Right atrium auricular region (tissue), 2 donors: ENCODE data around the gene MRPL55. TPM values are rescaled to one million over a fixed set of nuclear protein-coding genes. Genes with fewer than 3 reads are reported as not detected.

Source experiments
- DNase-seq: peaks from one replicate; pipeline ENCODE4 v3.0.0-alpha.2; 2019; ENCODE audit warnings: low spot score
- H3K27ac ChIP-seq, 2 donors: fragments of 200-600 bp; sonication (generic); 1 replicate in 1 of 2; 2 replicates in 1 of 2; pipeline ENCODE4 v1.5.1; 2016 to 2019
- H3K27me3 ChIP-seq, 2 donors: fragments of 200-600 bp; sonication (generic); one replicate each; pipeline versions ENCODE4 v1.5.1 to v1.6.0; 2017 to 2019
- H3K36me3 ChIP-seq: fragments of 200-600 bp; sonication (generic); one replicate; pipeline ENCODE4 v1.5.1; 2016
- H3K4me1 ChIP-seq, 2 donors: fragments of 200-600 bp; sonication (generic); one replicate each; pipeline versions ENCODE4 v1.5.1 to v1.6.0; 2017 to 2019
- H3K4me3 ChIP-seq, 2 donors: fragments of 200-600 bp; sonication (generic); 1 replicate in 1 of 2; 2 replicates in 1 of 2; pipeline ENCODE4 v1.5.1; 2017 to 2019; ENCODE audit warnings: mild to moderate bottlenecking in 1 of 2, moderate library complexity in 1 of 2
- H3K9me3 ChIP-seq, 2 donors: fragments of 200-600 bp; sonication (generic); one replicate each; pipeline ENCODE4 v1.5.1; 2019
- CTCF ChIP-seq, 2 donors: fragments of 200-600 bp; sonication (generic); IDR thresholded peaks; one replicate each; pipeline ENCODE4 v1.5.1; 2019; ENCODE audit warnings: antibody characterized with exemption in 2 of 2
- total RNA-seq, 2 donors: library from RNA; depleted of rRNA; stranded (reverse); fragments of >200 nt; gene quantifications; one replicate each; pipeline ENCODE4 v1.1.0, GENCODE V29; 2016

The MRPL55 gene
- total RNA-seq, 2 donors from 2014 or later: 76.6 to 81.2 TPM

- H3K27ac ChIP-seq: peak overlapping the region in 1 of 2 donors; percentile 97
- H3K27me3 ChIP-seq: no peaks in the 10 kb centered on the region
- peaks cover 0 to 41% of the 10 kb centered on the region in 2 donors for H3K4me1 ChIP-seq
- peak overlapping the region; percentile 78 to 100 for H3K4me3 ChIP-seq
- H3K9me3 ChIP-seq: no peaks in the 10 kb centered on the region
- no peak for DNase-seq
- peaks cover 7% of the 10 kb centered on the region for H3K36me3 ChIP-seq
- no peak for TF ChIP-seq CTCF (IDR thresholded peaks at IDR 0.05)
Measured at GRCh38 chr1:228081144-228081543, 28.0 kb downstream of the MRPL55 start.

- H3K36me3 ChIP-seq: peaks cover 7% of the 10 kb centered on the region
- DNase-seq: no peak
- H3K9me3 ChIP-seq: no peaks in the 10 kb centered on the region
- H3K27me3 ChIP-seq: no peaks in the 10 kb centered on the region
- no peak overlapping the region for H3K27ac ChIP-seq
- peaks cover 0 to 27% of the 10 kb centered on the region in 2 donors for H3K4me1 ChIP-seq
- no peak overlapping the region for H3K4me3 ChIP-seq
- TF ChIP-seq CTCF (IDR thresholded peaks at IDR 0.05): no peak
Measured at GRCh38 chr1:228079601-228080263, 29.4 kb downstream of the MRPL55 start.

GRCh38 chr1:228079013-228079412 is 30.1 kb downstream of the MRPL55 start:
- Histone ChIP-seq H3K4me1 (peaks cover 0 to 20% of the 10 kb centered on the region in 2 donors), H3K36me3 (peaks cover 7% of the 10 kb centered on the region), H3K27ac (no peak overlapping the region), H3K9me3 (no peaks in the 10 kb centered on the region), H3K27me3 (no peaks in the 10 kb centered on the region), H3K4me3 (no peak overlapping the region)
- no peak for TF ChIP-seq CTCF (IDR thresholded peaks at IDR 0.05)
- no peak for DNase-seq

GRCh38 chr1:228077565-228078330 is 31.4 kb downstream of the MRPL55 start:
- no peak for TF ChIP-seq CTCF (IDR thresholded peaks at IDR 0.05)
- Histone ChIP-seq H3K27me3 (no peaks in the 10 kb centered on the region), H3K4me1 (peaks cover 0 to 13% of the 10 kb centered on the region in 2 donors), H3K4me3 (no peak overlapping the region), H3K27ac (no peak overlapping the region), H3K9me3 (no peaks in the 10 kb centered on the region), H3K36me3 (no peaks in the 10 kb centered on the region)
- no peak for DNase-seq

GRCh38 chr1:228076796-228077430 is 32.2 kb downstream of the MRPL55 start:
- TF ChIP-seq CTCF (IDR thresholded peaks at IDR 0.05): no peak
- Histone ChIP-seq H3K36me3 (no peaks in the 10 kb centered on the region), H3K27ac (no peak overlapping the region), H3K4me1 (peaks cover 0 to 12% of the 10 kb centered on the region in 2 donors), H3K27me3 (no peaks in the 10 kb centered on the region), H3K4me3 (no peak overlapping the region), H3K9me3 (no peaks in the 10 kb centered on the region)
- no peak for DNase-seq
